NT2/D1 (cell line): Measurements from ENCODE around the gene EOLA2.
"Not testable (repeated sequence)": the region's sequence is repeated elsewhere in the genome, so short reads cannot be mapped to it uniquely, and the experiment has no call there.

ENCODE experiments used
- SUZ12 ChIP-seq: IDR thresholded peaks from 2 replicates; pipeline ENCODE4 v1.6.1; 2011; ENCODE audit not compliant: insufficient read length, insufficient read depth; ENCODE audit errors: extremely low read depth
- YY1 ChIP-seq: IDR thresholded peaks from 2 replicates; pipeline ENCODE4 v1.6.1; 2011; ENCODE audit not compliant: insufficient read length, insufficient read depth

- not testable (repeated sequence) for TF ChIP-seq YY1, SUZ12
These were observed 6.1 kb downstream of the EOLA2 start for GRCh38 chrX:149932150-149932549.
